SK-N-SH (cell line): ENCODE results near the gene GRM8. TPM values are rescaled to one million over a fixed set of nuclear protein-coding genes. Genes with fewer than 3 reads are reported as not detected.

Experiments used
- CTCF ChIA-PET: fragments of 300-600, 350-600 bp; formaldehyde crosslinking; extraction: SDS; loops from one replicate; lab custom pipeline; 2021; lab: Yijun Ruan, JAX
- POLR2A ChIA-PET: fragments of 350-600 bp; sonication (Branson Sonifier 250); formaldehyde crosslinking; extraction: SDS; loops from one replicate; lab custom pipeline; 2020; ENCODE audit warnings: antibody characterized with exemption, inconsistent platforms; lab: Yijun Ruan, JAX
- DNase-seq: peaks from one replicate; pipeline ENCODE4 v3.0.0; 2012
- H2AFZ ChIP-seq: fragments of 200-600 bp; sonication (generic); 2 replicates; pipeline ENCODE4 v1.8.1; 2016; ENCODE audit warnings: antibody characterized with exemption, mild to moderate bottlenecking, low read depth
- H3F3A ChIP-seq: fragments of 200-600 bp; sonication (generic); replicated peaks from 2 replicates; pipeline ENCODE3; 2016; ENCODE audit warnings: antibody characterized with exemption, mild to moderate bottlenecking; ENCODE audit not compliant: insufficient read depth
- H3K27ac ChIP-seq, 2 experiments: fragments of 200-500 bp in 1 of 2; fragments of 200-600 bp in 1 of 2; sonication (Bioruptor generic) in 1 of 2; sonication (generic), shearing (Covaris generic) in 1 of 2; 2 replicates each; pipeline versions ENCODE4 v1.5.1 to v1.6.1; 2014 to 2016; ENCODE audit warnings: low read depth in 2 of 2, inconsistent platforms in 1 of 2, low read length in 1 of 2, mild to moderate bottlenecking in 1 of 2, mixed read lengths in 1 of 2
- H3K27me3 ChIP-seq: fragments of 200-600 bp; sonication (generic), shearing (Covaris generic); 2 replicates; pipeline ENCODE4 v1.6.1; 2016; ENCODE audit warnings: mixed run types; ENCODE audit not compliant: insufficient read depth
- H3K36me3 ChIP-seq, 2 experiments: fragments of 200-500 bp in 1 of 2; fragments of 200-600 bp in 1 of 2; sonication (Bioruptor generic) in 1 of 2; sonication (generic) in 1 of 2; replicated peaks in 1 of 2; 2 replicates each; pipeline versions ENCODE3 to v1.5.1; 2014 to 2016; ENCODE audit warnings: low read length in 1 of 2, mild to moderate bottlenecking in 1 of 2; ENCODE audit not compliant: insufficient read depth in 2 of 2, control insufficient read depth in 1 of 2
- H3K4me1 ChIP-seq, 2 experiments: fragments of 200-500 bp in 1 of 2; fragments of 200-600 bp in 1 of 2; sonication (Bioruptor generic) in 1 of 2; sonication (generic), shearing (Covaris generic) in 1 of 2; 2 replicates each; pipeline versions ENCODE4 v1.5.1 to v1.6.1; 2014 to 2016; ENCODE audit warnings: low read depth in 1 of 2, low read length in 1 of 2, mixed run types in 1 of 2; ENCODE audit not compliant: insufficient read depth in 2 of 2, control insufficient read depth in 1 of 2
- H3K4me2 ChIP-seq: fragments of 200-600 bp; sonication (generic), shearing (Covaris generic); 2 replicates; pipeline ENCODE4 v1.6.1; 2017; ENCODE audit warnings: mixed run types
- H3K4me3 ChIP-seq, 2 experiments: fragments of 200-500 bp in 1 of 2; fragments of 200-600 bp in 1 of 2; sonication (Bioruptor generic) in 1 of 2; sonication (generic), shearing (Covaris generic) in 1 of 2; 2 replicates each; pipeline versions ENCODE4 v1.5.1 to v1.8.1; 2014 to 2016; ENCODE audit warnings: low read depth in 2 of 2, inconsistent platforms in 1 of 2, low read length in 1 of 2, mild to moderate bottlenecking in 1 of 2, mixed read lengths in 1 of 2, moderate library complexity in 1 of 2
- H3K79me2 ChIP-seq: fragments of 200-600 bp; sonication (generic); 2 replicates; pipeline ENCODE4 v1.8.1; 2017; ENCODE audit warnings: mild to moderate bottlenecking; ENCODE audit not compliant: insufficient read depth
- H3K9ac ChIP-seq: fragments of 200-600 bp; sonication (generic); 2 replicates; pipeline ENCODE4 v1.6.1; 2017; ENCODE audit warnings: mixed run types
- H3K9me2 ChIP-seq: fragments of 200-600 bp; sonication (generic); 2 replicates; pipeline ENCODE4 v1.6.1; 2017; ENCODE audit warnings: mixed run types
- H3K9me3 ChIP-seq: fragments of 200-600 bp; sonication (generic); 2 replicates; pipeline ENCODE4 v1.6.1; 2017; ENCODE audit warnings: mixed run types, mild to moderate bottlenecking, moderate library complexity
- H4K20me1 ChIP-seq: fragments of 200-600 bp; sonication (generic); 2 replicates; pipeline ENCODE4 v1.6.1; 2017; ENCODE audit warnings: mild to moderate bottlenecking, mixed run types; ENCODE audit not compliant: insufficient read depth
- CHD2 ChIP-seq: fragments of 150-350 bp; IDR thresholded peaks from 2 replicates; pipeline ENCODE4 v1.6.1; 2018; ENCODE audit warnings: low read length; ENCODE audit not compliant: partially characterized antibody
- EP300 ChIP-seq, 2 experiments: IDR thresholded peaks; 2 replicates each; pipeline versions ENCODE4 v1.4.0 to v1.6.1; 2012; ENCODE audit warnings: borderline replicate concordance in 1 of 2, low read depth in 1 of 2, low read length in 1 of 2
- EZH2phosphoT487 ChIP-seq: fragments of 200-600 bp; sonication (generic); IDR thresholded peaks from 2 replicates; pipeline ENCODE4 v1.6.1; 2017; ENCODE audit warnings: low read depth, mixed run types, mild to moderate bottlenecking, antibody characterized with exemption, moderate library complexity, borderline replicate concordance
- FOXM1 ChIP-seq: IDR thresholded peaks from 2 replicates; pipeline ENCODE4 v1.4.0; 2012; ENCODE audit warnings: low read depth, mild to moderate bottlenecking
- GATA2 ChIP-seq: sonication (generic); formaldehyde crosslinking; IDR thresholded peaks from 2 replicates; pipeline ENCODE4 v1.5.0; 2020; ENCODE audit warnings: mild to moderate bottlenecking, missing genetic modification reagents
- JUND ChIP-seq: IDR thresholded peaks from 2 replicates; pipeline ENCODE4 v1.4.0; 2012
- POLR2AphosphoS5 ChIP-seq: IDR thresholded peaks from 2 replicates; pipeline ENCODE4 v1.6.1; 2012; ENCODE audit warnings: low read depth, low read length
- RAD21 ChIP-seq: IDR thresholded peaks from 2 replicates; pipeline ENCODE4 v1.6.1; 2012; ENCODE audit warnings: mild to moderate bottlenecking, low read length
- RXRA ChIP-seq: IDR thresholded peaks from 2 replicates; pipeline ENCODE4 v1.4.0; 2012; ENCODE audit warnings: low read depth, mild to moderate bottlenecking, borderline replicate concordance
- TCF12 ChIP-seq: IDR thresholded peaks from 2 replicates; pipeline ENCODE4 v1.4.0; 2012
- YY1 ChIP-seq: IDR thresholded peaks from 2 replicates; pipeline ENCODE4 v1.4.0; 2012; ENCODE audit warnings: low read depth, mild to moderate bottlenecking
- polyA plus RNA-seq, 3 experiments: library from polyadenylated mRNA; depleted of rRNA; stranded (reverse); fragments of >200 nt; gene quantifications; 2 replicates each; pipeline ENCODE4 v1.2.3, GENCODE V29; 2012
- TF ChIP-seq, protein P1 (sequence below): IDR thresholded peaks from 2 replicates; pipeline ENCODE4 v1.6.1; 2012; ENCODE audit warnings: mild to moderate bottlenecking, low read depth, low read length, moderate library complexity
- TF ChIP-seq, protein P2 (sequence below): IDR thresholded peaks from 2 replicates; pipeline ENCODE4 v1.4.0; 2012; ENCODE audit warnings: low read depth, borderline replicate concordance
- TF ChIP-seq, protein P3 (sequence below): fragments of 150-350 bp; IDR thresholded peaks from 2 replicates; pipeline ENCODE4 v1.6.1; 2017; ENCODE audit warnings: antibody characterized with exemption, low read length, low read depth, borderline replicate concordance
- TF ChIP-seq, protein P4 (sequence below): IDR thresholded peaks from 2 replicates; pipeline ENCODE4; 2012

Gene GRM8
- polyA plus RNA-seq, 1 of the 3 experiments (the other 2 are of a cell fraction) = 0.10 TPM

DNA sequence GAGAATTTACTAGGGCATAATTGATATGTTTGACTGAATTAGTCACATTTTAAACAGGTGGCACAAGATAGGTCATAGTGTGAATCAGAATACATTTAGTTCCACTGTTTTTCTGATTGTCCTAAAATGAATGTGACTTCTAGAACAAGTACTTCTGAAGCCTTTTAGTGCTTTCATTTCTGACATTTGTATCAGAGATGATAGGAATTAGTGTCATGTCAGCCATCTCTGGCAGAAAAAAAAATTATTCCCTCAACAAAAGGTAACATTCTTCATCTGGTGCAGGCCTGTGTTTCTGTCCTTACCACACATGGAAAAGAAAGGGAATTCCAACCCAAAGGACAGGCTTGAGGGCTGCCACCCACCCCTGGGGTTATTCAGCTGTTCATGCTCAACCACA, 21.3 kb downstream of the GRM8 start:
- Histone ChIP-seq H3K27ac (no peak overlapping the region), H4K20me1 (no peaks in the 10 kb centered on the region), H3K4me3 (no peak overlapping the region), H3K79me2 (no peaks in the 10 kb centered on the region), H3K9me3 (no peaks in the 10 kb centered on the region), H3K9ac (no peak overlapping the region), H3K27me3 (no peaks in the 10 kb centered on the region), H3K9me2 (no peaks in the 10 kb centered on the region), H2AFZ (no peak overlapping the region), H3K4me1 (no peaks in the 10 kb centered on the region), H3K4me2 (no peak overlapping the region), H3F3A (no peaks in the 10 kb centered on the region), H3K36me3 (no peaks in the 10 kb centered on the region)
- ChIA-PET POLR2A (no interaction called here), CTCF (interaction anchor here (1.5 kb wide), 1 partner anchor 428 kb away, joined by 3 read pairs; no protein-coding TSS in a partner anchor)
- no peak for DNase-seq
- TF ChIP-seq YY1 (no peak), JUND (no peak), TCF12 (no peak), RAD21 (no peak), EZH2phosphoT487 (no peak), POLR2AphosphoS5 (no peak), RXRA (no peak), CHD2 (no peak), FOXM1 (no peak), EP300 (IDR thresholded peaks at IDR 0.05; ENCODE audit: borderline replicate concordance in 1 of 2, low read depth in 1 of 2, low read length in 1 of 2) (no peak), GATA2 (CRISPR knock-in tag) (no peak)
- TF ChIP-seq, protein P1, sequence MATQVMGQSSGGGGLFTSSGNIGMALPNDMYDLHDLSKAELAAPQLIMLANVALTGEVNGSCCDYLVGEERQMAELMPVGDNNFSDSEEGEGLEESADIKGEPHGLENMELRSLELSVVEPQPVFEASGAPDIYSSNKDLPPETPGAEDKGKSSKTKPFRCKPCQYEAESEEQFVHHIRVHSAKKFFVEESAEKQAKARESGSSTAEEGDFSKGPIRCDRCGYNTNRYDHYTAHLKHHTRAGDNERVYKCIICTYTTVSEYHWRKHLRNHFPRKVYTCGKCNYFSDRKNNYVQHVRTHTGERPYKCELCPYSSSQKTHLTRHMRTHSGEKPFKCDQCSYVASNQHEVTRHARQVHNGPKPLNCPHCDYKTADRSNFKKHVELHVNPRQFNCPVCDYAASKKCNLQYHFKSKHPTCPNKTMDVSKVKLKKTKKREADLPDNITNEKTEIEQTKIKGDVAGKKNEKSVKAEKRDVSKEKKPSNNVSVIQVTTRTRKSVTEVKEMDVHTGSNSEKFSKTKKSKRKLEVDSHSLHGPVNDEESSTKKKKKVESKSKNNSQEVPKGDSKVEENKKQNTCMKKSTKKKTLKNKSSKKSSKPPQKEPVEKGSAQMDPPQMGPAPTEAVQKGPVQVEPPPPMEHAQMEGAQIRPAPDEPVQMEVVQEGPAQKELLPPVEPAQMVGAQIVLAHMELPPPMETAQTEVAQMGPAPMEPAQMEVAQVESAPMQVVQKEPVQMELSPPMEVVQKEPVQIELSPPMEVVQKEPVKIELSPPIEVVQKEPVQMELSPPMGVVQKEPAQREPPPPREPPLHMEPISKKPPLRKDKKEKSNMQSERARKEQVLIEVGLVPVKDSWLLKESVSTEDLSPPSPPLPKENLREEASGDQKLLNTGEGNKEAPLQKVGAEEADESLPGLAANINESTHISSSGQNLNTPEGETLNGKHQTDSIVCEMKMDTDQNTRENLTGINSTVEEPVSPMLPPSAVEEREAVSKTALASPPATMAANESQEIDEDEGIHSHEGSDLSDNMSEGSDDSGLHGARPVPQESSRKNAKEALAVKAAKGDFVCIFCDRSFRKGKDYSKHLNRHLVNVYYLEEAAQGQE = no peak
- TF ChIP-seq, protein P2, sequence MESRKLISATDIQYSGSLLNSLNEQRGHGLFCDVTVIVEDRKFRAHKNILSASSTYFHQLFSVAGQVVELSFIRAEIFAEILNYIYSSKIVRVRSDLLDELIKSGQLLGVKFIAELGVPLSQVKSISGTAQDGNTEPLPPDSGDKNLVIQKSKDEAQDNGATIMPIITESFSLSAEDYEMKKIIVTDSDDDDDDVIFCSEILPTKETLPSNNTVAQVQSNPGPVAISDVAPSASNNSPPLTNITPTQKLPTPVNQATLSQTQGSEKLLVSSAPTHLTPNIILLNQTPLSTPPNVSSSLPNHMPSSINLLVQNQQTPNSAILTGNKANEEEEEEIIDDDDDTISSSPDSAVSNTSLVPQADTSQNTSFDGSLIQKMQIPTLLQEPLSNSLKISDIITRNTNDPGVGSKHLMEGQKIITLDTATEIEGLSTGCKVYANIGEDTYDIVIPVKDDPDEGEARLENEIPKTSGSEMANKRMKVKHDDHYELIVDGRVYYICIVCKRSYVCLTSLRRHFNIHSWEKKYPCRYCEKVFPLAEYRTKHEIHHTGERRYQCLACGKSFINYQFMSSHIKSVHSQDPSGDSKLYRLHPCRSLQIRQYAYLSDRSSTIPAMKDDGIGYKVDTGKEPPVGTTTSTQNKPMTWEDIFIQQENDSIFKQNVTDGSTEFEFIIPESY = no peak
- TF ChIP-seq, protein P3, sequence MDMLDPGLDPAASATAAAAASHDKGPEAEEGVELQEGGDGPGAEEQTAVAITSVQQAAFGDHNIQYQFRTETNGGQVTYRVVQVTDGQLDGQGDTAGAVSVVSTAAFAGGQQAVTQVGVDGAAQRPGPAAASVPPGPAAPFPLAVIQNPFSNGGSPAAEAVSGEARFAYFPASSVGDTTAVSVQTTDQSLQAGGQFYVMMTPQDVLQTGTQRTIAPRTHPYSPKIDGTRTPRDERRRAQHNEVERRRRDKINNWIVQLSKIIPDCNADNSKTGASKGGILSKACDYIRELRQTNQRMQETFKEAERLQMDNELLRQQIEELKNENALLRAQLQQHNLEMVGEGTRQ = no peak
- TF ChIP-seq, protein P4, sequence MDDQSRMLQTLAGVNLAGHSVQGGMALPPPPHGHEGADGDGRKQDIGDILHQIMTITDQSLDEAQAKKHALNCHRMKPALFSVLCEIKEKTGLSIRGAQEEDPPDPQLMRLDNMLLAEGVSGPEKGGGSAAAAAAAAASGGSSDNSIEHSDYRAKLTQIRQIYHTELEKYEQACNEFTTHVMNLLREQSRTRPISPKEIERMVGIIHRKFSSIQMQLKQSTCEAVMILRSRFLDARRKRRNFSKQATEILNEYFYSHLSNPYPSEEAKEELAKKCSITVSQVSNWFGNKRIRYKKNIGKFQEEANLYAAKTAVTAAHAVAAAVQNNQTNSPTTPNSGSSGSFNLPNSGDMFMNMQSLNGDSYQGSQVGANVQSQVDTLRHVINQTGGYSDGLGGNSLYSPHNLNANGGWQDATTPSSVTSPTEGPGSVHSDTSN = no peak
